Putamen (tissue), 1 donor: ENCODE data around the gene CDCA5.

ENCODE experiments used
- DNase-seq: peaks from one replicate; pipeline ENCODE4 v3.0.0-alpha.2; 2016; ENCODE audit warnings: low spot score

CDCA5 gene

GRCh38 chr11:65107751-65108468 is 24.1 kb upstream of the CDCA5 start:
- DNase-seq, result no peak

DNA sequence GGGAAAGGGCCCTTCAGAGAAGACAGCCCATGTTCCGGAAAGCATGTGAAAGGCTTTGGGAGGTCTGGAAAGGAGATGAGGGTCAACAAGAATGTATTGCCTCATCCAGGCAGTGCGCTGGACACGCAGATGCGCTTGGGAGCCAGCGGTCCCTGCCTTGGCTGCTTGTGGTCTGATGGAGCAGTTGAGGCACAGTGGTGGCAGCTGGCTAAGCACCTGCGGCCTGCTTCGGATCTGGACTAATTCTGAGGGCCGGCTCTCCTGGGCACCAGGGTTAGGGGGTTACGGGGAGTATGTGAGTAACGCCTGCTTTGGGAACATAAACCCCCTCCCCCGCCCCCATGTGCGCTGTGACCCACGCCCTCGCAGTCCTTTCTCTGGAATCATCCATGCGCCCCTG is 23.2 kb upstream of the CDCA5 start:
- DNase-seq, result no peak

DNA sequence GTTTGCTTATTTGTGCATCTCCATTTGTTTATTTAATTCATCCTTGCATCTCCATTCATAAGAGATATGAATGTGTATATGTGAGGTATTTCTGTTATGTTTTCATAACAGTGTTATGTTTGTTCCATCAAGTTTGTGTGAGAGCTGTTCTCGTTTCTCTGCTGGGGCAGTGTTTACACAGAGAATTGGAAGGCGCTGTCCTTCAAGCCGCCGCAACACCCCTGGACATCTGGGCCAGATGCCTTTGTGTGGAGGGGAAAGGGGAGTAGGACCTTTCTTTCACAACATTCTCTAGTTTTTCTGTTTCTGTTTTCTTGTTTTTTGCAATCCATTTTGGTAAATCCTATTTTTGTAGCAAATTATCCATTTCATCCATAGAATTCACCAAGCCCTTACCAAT is 20.8 kb upstream of the CDCA5 start:
- DNase-seq, result no peak

DNA sequence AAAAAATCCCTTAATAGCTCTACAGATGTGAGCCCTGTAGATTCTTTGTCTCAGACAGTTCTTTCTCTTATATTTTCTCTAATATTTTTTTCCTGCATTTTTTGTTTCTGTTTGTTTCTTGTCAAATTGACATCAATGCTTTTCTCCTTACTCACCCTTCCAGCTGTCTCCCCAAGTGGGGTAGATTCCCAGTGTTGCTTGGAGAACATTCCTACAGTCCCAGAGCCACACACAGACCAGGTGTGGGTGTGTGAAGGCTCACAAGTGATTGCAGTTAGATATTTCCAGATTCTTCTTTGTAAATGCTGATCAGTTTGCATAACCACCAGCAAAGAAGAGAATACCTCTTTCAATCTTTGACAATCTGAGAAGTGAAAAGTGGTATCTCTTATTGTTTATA is 19.6 kb upstream of the CDCA5 start:
- DNase-seq, result no peak

GRCh38 chr11:65102142-65103095 is 18.6 kb upstream of the CDCA5 start:
- DNase-seq, result peak; percentile 78

- no peak for DNase-seq
Observed at GRCh38 chr11:65100674-65101350, 17.0 kb upstream of the CDCA5 start.

GRCh38 chr11:65096926-65097325 is 13.1 kb upstream of the CDCA5 start:
- DNase-seq, result no peak

DNA sequence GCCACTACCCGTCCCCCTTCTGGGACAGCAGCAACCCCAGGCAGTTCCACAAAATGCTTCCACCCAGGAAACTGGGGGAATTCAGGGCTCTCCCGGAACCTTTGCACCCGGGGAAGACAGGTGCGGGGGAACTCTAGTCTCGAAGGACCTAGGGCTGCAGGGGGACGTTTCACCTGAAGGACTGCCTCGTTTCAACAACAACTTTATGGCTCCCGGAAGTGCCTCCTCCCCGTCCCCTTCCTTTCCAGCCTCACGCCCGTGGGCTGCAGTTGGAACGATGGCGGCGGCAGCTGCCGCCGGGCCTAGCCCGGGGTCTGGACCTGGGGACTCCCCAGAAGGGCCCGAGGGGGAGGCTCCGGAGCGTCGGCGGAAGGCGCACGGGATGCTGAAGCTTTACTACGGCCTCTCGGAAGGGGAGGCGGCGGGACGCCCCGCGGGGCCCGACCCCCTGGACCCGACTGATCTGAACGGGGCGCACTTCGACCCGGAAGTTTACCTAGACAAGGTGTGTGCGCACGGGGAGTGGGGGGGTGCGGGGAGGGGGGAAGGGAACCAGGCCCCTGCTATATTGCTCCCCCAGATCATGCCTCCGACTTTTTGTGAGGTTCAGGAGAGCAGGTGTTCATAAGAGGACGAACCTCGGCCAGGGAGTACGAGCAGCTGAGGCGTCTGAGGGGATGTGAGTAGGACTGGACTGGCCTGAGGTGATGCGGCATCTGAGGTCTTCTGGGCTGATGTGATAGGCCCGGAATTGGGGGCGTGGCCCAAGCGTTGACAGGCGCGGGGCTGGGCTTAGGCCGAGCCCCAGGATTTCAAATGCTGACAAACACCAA is 12.3 kb upstream of the CDCA5 start, which contains the start of gene VPS51:
TSS of gene VPS51 (plus strand) at position 241 of the 833 bp plus-strand sequence. CDS start at position 278, 37 bp downstream.
- DNase-seq, result peak; percentile 89

GRCh38 chr11:65095427-65095826 is 11.6 kb upstream of the CDCA5 start:
- no peak for DNase-seq

DNA sequence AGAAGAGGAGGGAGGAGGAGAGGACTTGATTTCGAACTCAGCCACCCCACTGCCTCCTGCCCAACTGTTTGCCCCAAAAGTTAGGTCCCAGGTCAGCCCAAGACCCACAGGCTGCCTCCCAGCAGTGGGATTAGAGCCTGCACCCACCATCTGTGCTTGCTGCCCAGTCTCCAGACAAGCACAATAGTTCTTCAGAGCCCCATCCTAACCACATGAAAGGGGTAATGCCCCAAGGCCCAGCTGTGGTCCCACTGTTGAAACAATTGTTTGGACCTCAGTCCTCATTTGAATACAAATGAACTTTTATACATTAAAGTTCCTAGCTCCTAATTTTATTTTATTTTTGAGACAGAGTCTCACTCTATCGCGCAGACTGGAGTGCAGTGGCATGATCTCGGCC is 6.8 kb upstream of the CDCA5 start:
- peak; percentile 74 for DNase-seq

GRCh38 chr11:65089621-65090020 is 5.8 kb upstream of the CDCA5 start:
- no peak for DNase-seq

- no peak for DNase-seq
Observed at GRCh38 chr11:65087827-65088226, 4.0 kb upstream of the CDCA5 start.

DNA sequence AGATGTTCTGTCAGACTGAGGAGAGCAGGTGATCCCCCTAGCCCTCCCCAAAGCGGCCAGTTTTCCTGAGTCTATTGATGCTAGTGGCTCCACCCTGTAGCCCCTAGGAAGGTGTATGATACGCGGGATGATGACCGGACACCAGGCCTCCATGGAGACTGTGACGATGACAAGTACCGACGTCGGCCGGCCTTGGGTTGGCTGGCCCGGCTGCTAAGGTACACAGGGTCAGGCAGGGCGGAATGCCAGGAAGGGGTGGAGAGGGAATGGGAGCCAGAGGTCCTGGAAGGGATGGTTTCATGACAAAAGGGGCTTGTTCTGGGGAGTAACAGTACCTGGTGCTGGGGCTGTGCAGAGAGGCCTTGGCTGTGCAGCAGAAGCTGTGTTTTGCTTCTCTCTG is 3.4 kb upstream of the CDCA5 start:
- DNase-seq, result no peak

DNA sequence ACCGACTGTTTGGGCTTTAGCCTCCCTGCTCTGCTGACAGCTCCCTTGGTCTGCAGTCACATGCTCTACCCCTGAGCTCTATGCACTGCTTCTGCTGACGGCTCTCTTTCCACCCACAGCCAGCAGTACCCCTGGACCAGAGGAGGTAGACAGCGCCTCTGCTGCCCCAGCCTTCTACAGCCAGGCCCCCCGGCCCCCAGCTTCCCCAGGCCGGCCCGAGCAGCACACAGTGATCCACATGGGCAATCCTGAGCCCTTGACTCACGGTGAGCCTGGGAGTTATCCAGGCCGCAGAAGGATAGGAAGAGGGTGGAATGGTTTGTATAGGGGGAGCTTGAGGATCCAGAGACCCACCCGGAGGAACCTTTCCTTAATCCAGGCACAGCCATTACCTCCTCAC is 3.0 kb upstream of the CDCA5 start:
- no peak for DNase-seq

GRCh38 chr11:65085446-65085845 is 1.6 kb upstream of the CDCA5 start:
- DNase-seq, result no peak

- DNase-seq, result no peak
Observed at GRCh38 chr11:65084598-65085375, 947 bp upstream of the CDCA5 start.

DNA sequence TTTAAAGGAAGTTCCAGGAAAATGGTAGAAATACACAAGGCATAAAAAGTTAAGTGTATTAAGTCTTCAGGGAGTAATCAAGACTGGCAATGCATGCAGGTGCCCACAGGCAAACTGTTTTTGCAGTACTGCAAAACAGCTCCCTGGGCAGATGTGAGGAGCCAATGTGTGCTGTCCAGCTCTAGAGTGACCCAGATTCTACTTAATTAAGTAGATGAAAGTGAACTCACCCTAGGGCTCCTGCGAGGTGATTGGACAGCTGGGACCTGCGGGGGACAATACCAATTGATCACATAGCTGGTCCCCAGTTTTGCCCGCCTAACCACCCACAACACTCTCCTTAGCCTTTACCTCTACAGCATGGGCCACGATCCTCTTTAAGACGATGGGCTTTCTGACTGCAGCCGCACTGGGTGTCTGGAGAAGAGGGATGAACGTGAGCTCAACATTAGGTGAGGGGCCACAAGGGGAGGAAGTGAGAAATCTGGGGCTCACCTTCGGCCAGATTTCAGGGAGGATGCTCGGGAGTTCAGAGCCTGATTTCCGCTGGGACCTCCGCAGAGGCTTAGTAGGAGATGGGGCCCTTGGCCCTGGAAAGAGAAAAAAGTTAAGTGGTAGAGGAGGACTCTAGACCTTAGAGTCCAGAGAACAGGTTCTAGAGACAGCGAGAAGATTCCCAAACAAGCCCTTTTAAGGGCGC is 556 bp downstream of the CDCA5 start:
- no peak for DNase-seq

- no peak for DNase-seq
Observed at GRCh38 chr11:65078786-65079342, 5.0 kb downstream of the CDCA5 start.

DNA sequence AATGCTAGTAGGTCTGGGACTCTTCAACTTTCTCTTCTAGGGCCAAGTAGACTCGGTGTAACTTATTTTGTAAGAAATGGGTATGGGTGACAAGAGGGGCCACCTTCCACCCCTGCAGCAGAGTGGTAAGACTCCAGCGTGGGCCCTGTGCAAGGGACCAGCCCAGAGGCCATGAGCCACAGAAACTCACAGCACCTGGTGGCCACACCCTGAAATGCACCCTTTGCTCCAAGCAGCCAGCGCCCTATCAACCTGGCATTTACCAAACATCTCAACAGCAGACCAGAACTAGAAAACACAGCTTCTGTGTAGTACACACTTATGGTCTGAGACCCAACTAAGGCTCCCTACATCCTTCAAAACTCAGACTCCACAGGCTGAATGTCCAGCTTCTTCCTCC is 5.7 kb downstream of the CDCA5 start:
- no peak for DNase-seq

DNA sequence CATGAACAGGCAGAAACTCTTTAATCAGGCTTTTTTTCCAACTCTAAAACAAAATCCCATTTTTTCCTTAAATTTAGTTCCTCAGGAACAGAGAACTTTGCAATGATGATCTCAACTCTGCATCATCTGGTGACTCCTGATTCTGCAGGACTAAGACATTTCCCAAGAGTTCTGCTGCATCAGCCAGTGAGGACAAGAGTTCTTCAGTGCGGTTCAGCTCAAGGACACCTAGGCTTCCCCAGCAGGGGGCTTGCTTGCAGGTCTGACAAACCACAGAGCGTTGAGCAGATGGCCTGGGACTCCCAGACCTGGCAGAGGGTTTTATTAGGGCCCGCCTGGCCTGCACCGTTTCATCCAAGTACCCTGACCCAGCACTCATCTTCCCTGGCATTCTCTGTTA is 6.4 kb downstream of the CDCA5 start:
- DNase-seq, result no peak
